Neural crest cell (in vitro differentiated cells): ENCODE data around the gene ADAMTS5. TPM values are rescaled to one million over a fixed set of nuclear protein-coding genes. Genes with fewer than 3 reads are reported as not detected.

ENCODE experiments used
- DNase-seq: peaks from one replicate; pipeline ENCODE4 v3.0.0; 2021; ENCODE audit warnings: low read depth, mixed read lengths, low spot score
- H3K27ac Mint-ChIP-seq: one replicate; pipeline ENCODE4 v1.8.0; 2021; ENCODE audit warnings: mild to moderate bottlenecking, mixed read lengths; ENCODE audit not compliant: unreplicated experiment
- H3K27me3 Mint-ChIP-seq: 2 replicates; pipeline ENCODE4 v1.8.0; 2021; ENCODE audit warnings: low read depth, mild to moderate bottlenecking, mixed read lengths
- H3K36me3 Mint-ChIP-seq: 2 replicates; pipeline ENCODE4 v1.8.0; 2021; ENCODE audit warnings: low read depth, mild to moderate bottlenecking, mixed read lengths
- H3K4me1 Mint-ChIP-seq: 2 replicates; pipeline ENCODE4 v1.8.0; 2021; ENCODE audit warnings: mixed read lengths
- H3K4me3 Mint-ChIP-seq: one replicate; pipeline ENCODE4 v1.8.0; 2021; ENCODE audit warnings: mild to moderate bottlenecking, mixed read lengths
- H3K9me3 Mint-ChIP-seq: 2 replicates; pipeline ENCODE4 v1.8.0; 2021; ENCODE audit warnings: mixed read lengths
- total RNA-seq: library from RNA; stranded (reverse); gene quantifications from 2 replicates; pipeline ENCODE4 v1.2.1, GENCODE V29; 2021
- TF ChIP-seq, protein P1 (sequence below): fragments of 200-600 bp; sonication (generic); conservative IDR thresholded peaks from 2 replicates; pipeline ENCODE4 v1.5.0; 2021; ENCODE audit warnings: antibody characterized with exemption, mild to moderate bottlenecking

Gene ADAMTS5
- total RNA-seq, 1 donor from 2014 or later: 0.40 TPM

DNA sequence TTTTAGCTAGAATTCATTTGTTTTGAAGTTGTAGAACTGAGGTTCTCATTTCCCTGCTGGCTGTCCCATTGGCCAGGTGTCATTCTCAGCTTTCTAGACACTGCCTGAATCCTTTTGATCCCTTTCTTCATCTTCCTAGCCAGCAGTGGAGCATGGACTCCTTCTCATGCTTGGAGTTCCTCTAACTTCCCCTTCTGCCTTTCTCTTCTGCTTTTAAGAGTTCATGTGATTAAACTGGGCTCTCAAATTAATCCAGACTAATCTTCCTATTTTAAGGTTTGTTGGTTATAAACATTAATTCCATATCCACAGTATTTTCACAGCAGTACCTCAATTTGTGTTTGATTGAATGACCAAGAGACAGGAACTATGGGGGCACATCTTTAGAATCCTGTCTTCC is 52.3 kb downstream of the ADAMTS5 start:
- Mint-ChIP-seq H3K27me3 (no peaks in the 10 kb centered on the region), H3K4me3 (no peak overlapping the region), H3K9me3 (peaks cover 13% of the 10 kb centered on the region), H3K4me1 (peaks cover 10% of the 10 kb centered on the region), H3K27ac (no peak overlapping the region), H3K36me3 (peaks cover 6% of the 10 kb centered on the region)
- TF ChIP-seq, protein P1, sequence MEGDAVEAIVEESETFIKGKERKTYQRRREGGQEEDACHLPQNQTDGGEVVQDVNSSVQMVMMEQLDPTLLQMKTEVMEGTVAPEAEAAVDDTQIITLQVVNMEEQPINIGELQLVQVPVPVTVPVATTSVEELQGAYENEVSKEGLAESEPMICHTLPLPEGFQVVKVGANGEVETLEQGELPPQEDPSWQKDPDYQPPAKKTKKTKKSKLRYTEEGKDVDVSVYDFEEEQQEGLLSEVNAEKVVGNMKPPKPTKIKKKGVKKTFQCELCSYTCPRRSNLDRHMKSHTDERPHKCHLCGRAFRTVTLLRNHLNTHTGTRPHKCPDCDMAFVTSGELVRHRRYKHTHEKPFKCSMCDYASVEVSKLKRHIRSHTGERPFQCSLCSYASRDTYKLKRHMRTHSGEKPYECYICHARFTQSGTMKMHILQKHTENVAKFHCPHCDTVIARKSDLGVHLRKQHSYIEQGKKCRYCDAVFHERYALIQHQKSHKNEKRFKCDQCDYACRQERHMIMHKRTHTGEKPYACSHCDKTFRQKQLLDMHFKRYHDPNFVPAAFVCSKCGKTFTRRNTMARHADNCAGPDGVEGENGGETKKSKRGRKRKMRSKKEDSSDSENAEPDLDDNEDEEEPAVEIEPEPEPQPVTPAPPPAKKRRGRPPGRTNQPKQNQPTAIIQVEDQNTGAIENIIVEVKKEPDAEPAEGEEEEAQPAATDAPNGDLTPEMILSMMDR: no peak
- DNase-seq: no peak

DNA sequence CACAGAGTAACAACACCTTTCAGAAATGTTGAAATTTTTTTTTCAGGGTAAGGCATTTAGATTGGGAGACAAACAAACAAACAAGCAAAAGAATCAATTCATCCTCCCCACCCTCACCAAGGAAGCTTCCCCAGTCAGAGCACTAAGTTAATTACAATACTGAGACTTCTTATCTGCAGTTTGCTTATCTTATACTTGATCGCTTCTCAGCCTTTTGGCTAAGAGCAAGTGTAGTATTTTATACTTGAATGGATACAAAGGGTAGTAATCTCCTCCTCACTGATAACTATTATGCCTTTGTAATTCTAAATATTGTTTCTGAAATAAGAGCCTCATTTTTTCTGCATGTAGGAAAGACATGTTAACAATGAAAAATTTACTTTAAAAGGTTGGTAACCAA is 54.4 kb downstream of the ADAMTS5 start:
- peaks cover 10% of the 10 kb centered on the region for H3K4me1 Mint-ChIP-seq

DNA sequence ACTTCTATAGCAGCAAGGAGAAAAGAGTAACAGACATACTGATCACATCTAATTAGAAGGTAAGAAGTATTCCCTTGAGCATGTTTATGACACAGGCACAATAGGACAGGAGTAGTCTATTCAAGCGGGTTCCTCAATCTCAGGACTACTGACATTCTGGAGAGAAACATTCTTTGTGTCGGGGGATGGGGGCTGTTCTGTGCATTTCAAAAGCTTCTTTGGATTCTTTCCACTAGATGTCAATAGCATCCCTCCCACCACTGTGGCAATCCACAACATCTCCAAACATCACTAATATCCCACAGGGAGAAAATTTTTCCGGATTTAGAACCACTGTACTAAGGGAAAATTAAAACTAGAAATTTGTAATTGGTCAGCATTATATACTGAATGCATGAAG is 56.9 kb downstream of the ADAMTS5 start:
- Mint-ChIP-seq H3K4me3 (no peak overlapping the region), H3K36me3 (peaks cover 6% of the 10 kb centered on the region), H3K27me3 (no peaks in the 10 kb centered on the region), H3K4me1 (peaks cover 5% of the 10 kb centered on the region), H3K9me3 (peaks cover 18% of the 10 kb centered on the region), H3K27ac (no peak overlapping the region)
- DNase-seq: no peak
- TF ChIP-seq, protein P1: no peak

More for the DNA sequence above, 54.4 kb downstream of the ADAMTS5 start:
- no peak for DNase-seq
- Mint-ChIP-seq H3K27me3 (no peaks in the 10 kb centered on the region), H3K27ac (no peak overlapping the region), H3K4me3 (no peak overlapping the region), H3K9me3 (peaks cover 13% of the 10 kb centered on the region), H3K36me3 (peaks cover 6% of the 10 kb centered on the region)
- TF ChIP-seq, protein P1: no peak

DNA sequence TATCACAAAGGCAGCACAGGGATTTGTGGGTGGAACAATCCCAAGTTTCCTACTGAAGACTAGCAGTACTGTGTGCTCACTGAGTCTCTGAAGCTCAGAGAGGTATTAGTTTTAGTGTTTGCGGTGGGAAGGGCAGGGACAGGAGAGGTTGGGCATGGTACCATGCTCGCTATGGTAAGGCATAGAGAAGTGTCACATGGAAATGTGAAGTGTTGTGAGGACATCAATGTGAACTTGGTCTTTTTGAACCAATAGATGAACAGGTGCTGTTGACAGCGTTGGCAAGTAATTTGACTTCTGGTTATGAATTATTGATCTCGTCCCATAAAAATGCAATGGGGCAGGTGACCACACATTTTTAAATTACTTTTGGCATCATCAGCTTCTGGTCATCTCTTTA is 65.9 kb downstream of the ADAMTS5 start:
- no peaks in the 10 kb centered on the region for H3K27me3 Mint-ChIP-seq
- H3K27ac Mint-ChIP-seq: no peak overlapping the region
- DNase-seq: no peak

DNA sequence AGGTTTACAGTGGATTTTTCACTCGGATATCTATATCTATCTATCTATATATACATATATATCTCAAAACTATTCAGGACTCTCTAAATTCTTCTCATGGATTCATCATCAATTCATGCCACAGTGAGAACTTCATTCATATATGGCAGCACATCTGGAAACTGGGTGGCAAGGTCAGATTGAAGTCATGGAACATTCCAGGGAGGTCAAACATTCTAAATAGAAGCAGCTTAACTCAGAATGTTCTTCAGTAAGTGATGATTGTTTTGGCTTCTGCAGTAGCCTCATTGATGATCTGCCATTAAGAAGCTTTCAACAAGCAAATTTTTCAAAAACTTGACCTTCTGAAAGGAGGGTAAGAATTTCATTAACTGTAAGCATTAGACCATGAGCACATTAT is 74.7 kb downstream of the ADAMTS5 start:
- no peak for DNase-seq
- Mint-ChIP-seq H3K27me3 (no peaks in the 10 kb centered on the region), H3K4me3 (no peak overlapping the region), H3K4me1 (no peaks in the 10 kb centered on the region), H3K36me3 (no peaks in the 10 kb centered on the region), H3K27ac (no peak overlapping the region), H3K9me3 (no peaks in the 10 kb centered on the region)
- TF ChIP-seq, protein P1: no peak

More for the DNA sequence above, 65.9 kb downstream of the ADAMTS5 start:
- Mint-ChIP-seq H3K4me3 (no peak overlapping the region), H3K4me1 (no peaks in the 10 kb centered on the region), H3K36me3 (no peaks in the 10 kb centered on the region), H3K9me3 (peaks cover under 1% of the 10 kb centered on the region)
- TF ChIP-seq, protein P1: no peak

DNA sequence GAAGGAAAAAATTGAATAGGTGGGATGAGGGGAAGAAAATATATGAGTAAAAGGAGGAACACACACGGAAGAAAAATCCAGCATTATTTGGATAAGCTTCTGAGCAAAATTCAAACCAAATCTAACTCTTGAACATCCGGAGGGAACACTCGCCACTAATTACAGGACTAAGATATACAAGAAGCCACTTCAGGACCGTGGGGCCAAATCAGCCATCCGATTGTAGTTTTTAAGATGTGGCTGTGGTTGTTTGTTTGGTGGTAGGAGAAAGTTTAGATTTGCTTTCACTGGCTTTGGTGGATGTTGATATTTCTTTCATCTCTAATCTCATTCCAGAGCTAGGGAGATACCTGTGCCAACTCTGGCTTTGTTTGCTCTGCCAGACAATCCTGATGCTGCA is 78.0 kb downstream of the ADAMTS5 start:
- Mint-ChIP-seq H3K4me3 (no peak overlapping the region), H3K4me1 (no peaks in the 10 kb centered on the region), H3K27ac (no peak overlapping the region), H3K36me3 (no peaks in the 10 kb centered on the region), H3K9me3 (no peaks in the 10 kb centered on the region), H3K27me3 (no peaks in the 10 kb centered on the region)
- TF ChIP-seq, protein P1: no peak
- no peak for DNase-seq
